Activated CD4-positive, CD25-positive, alpha-beta regulatory T cell treated with anti-CD3 and anti-CD28 coated beads, Interleukin-2, amount 50 U/mL, for 24 hours (primary cell): ENCODE data around the gene SYT13.

Experiments used
- ATAC-seq, 2 donors: fragments of 150-1000 bp; cut with Tn5 transposase; one replicate each; pipeline ENCODE4 v1.10.0; 2021; ENCODE audit warnings: mild to moderate bottlenecking in 1 of 2, moderate library complexity in 1 of 2

Gene SYT13

GRCh38 chr11:45215098-45215865 lies 70.9 kb downstream of the SYT13 start:
- ATAC-seq: no peak

- no peak for ATAC-seq
These were observed 72.4 kb downstream of the SYT13 start for GRCh38 chr11:45213717-45214116.

GRCh38 chr11:45213316-45213665 lies 72.8 kb downstream of the SYT13 start:
- ATAC-seq: no peak

GRCh38 chr11:45212566-45213315 lies 73.4 kb downstream of the SYT13 start:
- ATAC-seq: no peak

- no peak for ATAC-seq
These were observed 74.4 kb downstream of the SYT13 start for GRCh38 chr11:45211732-45212131.

- no peak for ATAC-seq
These were observed 75.3 kb downstream of the SYT13 start for GRCh38 chr11:45210846-45211245.

- ATAC-seq: no peak
These were observed 76.0 kb downstream of the SYT13 start for GRCh38 chr11:45209891-45210699.

GRCh38 chr11:45209000-45209879 lies 76.9 kb downstream of the SYT13 start:
- ATAC-seq: no peak

GRCh38 chr11:45208135-45208534 lies 78.0 kb downstream of the SYT13 start:
- no peak for ATAC-seq

- ATAC-seq: no peak
These were observed 80.2 kb downstream of the SYT13 start for GRCh38 chr11:45205978-45206377.

GRCh38 chr11:45204761-45205160 lies 81.4 kb downstream of the SYT13 start:
- no peak for ATAC-seq

- no peak for ATAC-seq
These were observed 92.4 kb downstream of the SYT13 start for GRCh38 chr11:45193695-45194094.
